Midbrain (tissue), 1 donor: Measurements from ENCODE around the gene HES5.

Experiments used
- DNase-seq: peaks from one replicate; lab custom pipeline; 2025; lab: John Stamatoyannopoulos, UW

The HES5 gene

DNA sequence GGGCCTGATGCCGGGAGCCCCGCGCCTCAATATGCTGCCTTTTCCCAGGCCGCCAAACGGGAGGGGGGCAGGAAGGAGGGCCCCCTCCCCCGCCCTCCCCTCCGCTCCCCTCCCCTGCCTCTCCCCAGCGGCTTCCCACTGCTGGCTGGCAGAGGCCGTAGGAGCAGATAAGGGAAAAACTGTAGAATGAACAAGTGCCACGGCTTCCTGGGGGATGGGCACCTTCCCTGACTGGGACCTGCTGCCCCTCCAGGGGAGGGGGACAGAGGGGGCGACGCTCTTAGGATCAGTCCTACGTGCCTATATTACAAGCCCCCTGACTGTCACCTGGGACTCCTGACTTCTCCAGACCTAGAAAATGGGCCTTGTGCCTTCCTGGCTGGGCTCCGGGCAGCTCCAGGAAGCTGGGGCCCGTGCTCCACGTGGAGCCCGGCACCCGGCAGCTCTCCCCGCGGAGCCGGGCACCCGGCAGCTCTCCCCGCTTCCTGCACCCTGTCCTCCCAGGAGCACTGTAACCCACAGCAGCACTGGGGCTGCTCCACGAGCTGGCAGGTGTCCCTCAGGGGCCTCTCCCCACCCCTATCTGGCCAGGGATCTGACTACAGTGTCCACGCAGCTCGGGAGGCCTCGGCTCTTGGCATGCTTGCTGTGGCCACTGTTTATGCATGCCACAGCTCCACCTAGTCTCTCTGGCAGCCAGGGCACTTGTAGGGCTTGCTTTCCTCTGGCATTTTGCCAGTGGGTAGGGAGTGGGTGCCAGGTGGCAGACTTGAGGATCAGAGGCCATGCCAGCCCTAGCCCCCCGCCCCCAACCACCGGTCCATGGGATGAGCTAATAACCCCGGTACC is 674 bp upstream of the HES5 start:
- no peak for DNase-seq

DNA sequence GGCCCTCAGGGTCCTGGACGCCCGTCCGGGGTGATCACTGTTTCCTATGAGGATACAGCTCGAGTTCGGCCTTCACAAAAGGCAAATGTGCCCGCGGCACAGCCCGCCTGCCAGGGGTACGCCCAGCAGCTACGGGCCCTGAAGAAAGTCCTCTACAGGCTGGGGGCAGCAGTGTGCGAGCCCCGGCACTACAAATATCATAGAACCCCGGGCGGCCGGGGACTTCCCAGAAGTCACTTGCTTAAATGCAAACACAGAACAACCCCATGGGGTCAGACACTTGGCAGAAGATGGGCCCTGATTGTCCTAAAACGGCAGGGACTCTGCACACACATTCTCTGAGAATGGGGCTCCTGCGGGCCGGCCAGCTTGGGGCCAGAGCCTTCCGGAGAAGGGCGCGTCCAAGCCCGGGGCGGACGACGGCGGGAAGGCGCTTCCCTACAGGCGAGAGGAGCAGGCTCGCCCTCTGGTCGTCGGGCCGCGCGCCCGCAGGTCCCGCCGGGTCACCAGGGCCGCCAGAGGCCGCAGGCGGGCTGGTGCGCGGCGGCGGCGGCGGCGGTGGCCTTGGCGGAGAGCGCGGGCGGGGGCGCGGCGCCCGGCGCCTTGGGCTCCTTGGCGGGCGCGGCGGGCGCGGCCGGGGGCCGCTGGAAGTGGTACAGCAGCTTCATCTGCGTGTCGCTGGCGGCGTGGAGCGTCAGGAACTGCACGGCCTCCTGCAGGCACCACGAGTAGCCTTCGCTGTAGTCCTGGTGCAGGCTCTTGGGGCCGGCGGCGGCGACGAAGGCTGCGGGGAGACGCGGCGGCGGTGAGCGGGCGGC is 888 bp downstream of the HES5 start:
- DNase-seq: no peak

DNA sequence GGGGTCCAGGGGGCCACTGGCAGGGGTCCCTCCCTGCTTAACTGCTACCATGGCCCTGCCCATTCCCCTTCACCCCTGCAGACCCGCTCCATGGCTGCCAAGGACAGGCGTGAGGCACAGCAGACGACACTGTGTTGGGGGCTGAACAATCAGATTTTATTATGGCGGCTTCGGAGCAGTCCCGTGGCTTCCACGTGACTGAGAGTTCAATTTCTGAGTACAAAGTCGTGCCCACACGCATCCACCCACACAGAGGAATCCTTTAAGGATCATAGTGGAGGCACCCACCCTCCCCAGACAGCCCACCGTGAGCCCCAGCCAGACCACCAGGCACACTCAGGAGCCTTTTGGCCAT is 1.5 kb downstream of the HES5 start:
- DNase-seq: no peak

GRCh38 chr1:2528016-2528415 is 2.0 kb downstream of the HES5 start:
- DNase-seq: peak; percentile 46

GRCh38 chr1:2527556-2527860 is 2.6 kb downstream of the HES5 start:
- no peak for DNase-seq

DNA sequence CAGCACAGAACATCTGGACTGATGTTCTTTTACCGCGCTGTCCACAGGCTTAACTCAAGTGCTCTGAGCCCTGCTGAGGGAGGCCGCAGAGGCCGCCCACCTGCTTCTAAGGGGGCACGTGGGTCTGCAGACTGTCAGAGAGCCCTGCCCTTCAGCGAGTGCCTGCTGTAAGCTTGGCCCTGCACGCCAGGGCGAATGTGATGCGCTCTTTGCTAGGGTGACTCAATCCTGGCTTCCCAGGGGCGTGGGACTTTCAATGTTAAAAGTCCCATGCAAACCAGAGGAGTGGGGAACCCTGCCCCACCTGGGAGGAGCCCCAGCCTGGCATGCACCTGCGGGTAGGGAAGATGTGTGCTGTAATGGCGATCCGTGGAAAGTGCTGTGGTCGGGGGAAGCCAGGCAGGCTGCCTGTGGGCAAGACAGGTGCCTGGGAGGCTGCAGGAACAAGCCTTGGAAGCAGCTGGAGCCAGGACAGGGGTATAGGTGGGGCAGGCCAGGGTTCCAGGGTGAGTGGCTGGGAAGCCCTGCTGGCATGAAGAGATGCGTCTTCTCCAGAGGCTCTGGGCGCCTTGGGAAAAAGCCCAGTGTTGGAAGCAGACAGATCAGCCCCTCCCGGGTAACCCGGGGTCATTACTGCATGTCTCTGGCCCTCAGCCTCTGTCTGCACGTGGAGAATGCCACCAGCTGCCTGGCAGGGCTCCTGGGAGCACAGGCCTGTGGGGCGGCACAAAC is 3.1 kb downstream of the HES5 start:
- DNase-seq: peak; percentile 46

GRCh38 chr1:2525920-2526823 is 3.9 kb downstream of the HES5 start, which contains the start of gene PANK4:
Gene PANK4, minus strand, starts transcription at chr1:2526596. Its CDS starts 9 bp downstream, at chr1:2526587.
- DNase-seq: peak; percentile 93

DNA sequence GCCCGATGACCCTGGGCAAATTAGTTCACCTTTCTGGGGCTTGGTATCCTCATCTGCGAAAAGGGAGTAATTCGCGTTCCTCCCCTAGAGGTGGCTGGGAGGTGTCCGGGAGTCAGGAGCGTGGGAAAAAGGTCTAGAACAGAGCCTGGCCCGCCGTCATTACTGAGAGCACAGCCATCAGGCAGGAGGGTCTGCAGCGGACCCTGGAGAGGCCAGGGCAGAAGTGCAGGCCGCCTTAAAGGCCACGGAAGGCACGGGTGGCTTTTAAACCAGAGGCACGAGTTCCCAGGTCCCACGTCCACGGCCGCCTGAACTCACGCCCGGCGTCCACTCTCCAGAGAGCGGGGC is 4.5 kb downstream of the HES5 start:
- no peak for DNase-seq

GRCh38 chr1:2523891-2524609 is 6.0 kb downstream of the HES5 start:
- no peak for DNase-seq

GRCh38 chr1:2523191-2523890 is 6.7 kb downstream of the HES5 start:
- no peak for DNase-seq

GRCh38 chr1:2522230-2522629 is 7.8 kb downstream of the HES5 start:
- no peak for DNase-seq

DNA sequence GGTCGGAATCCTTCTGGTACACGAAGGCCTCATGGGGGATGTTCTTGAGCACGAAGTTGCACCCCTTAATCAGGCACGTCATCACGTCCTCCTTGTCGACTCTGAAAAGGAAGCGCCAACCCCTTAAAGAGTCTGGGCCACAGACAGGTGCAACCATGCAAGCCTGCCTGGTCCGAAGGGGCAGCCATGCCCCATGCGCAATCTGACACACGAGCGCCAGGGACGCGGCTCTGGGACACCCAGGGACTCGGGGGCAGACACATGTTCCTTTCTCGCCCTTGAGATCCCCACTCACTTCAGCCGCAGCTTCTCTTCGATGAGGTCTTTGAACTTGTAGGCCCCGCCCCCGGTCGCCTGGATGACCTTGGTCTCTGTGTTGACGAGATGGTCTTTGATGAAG is 9.3 kb downstream of the HES5 start:
- no peak for DNase-seq

GRCh38 chr1:2520206-2520605 is 9.9 kb downstream of the HES5 start:
- no peak for DNase-seq

DNA sequence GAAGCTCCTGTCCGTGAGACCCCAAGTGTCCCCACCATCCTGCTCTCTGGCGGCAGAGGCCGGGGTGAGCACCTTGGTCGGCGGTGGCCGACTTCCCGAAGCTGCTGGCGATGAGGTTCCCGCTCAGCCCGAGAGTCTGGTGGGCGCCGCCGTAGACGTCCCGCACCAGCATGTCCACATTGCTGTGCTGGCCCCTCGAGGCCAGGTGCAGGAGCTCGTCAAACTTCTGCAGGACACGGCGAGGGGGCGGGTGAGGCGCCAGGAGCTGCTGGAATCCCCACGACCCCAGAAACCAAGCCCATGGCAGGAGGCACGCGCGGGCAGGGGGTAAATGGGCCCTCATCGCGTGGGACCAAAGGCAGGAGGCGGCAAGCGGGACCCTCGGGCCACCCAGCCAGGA is 10.3 kb downstream of the HES5 start:
- no peak for DNase-seq

DNA sequence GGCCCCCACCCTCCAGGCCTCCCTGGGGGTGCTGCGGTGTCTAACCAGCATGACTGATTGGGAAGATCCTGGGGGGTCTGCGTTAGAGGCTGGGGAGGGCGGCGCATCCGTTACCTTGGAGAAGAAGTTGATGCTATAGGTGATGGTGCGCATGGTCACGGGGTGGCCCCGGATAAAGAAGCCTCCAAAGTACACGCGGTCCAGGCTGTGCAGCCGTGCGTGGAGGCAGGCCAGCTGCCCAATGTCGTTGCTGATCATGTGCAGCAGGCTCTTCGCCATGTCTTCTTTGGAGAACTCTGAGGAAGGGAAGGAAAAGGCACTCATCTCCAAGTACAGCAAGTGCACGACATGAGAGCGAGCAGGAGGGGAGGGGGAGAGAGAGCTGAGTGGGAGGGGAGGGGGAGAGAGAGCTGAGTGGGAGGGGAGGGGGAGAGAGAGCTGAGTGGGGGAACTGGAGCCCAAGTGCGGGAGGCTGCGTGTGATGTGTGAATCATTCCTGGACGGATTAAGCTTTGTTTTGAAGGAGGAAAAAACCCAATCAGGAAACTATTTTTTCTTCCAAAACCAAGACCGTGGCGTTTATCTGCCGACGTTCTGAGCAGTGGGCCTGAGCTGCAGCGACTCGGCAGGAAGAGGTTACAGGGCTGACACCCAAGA is 10.9 kb downstream of the HES5 start:
- DNase-seq: no peak

- DNase-seq: no peak
These were observed 11.5 kb downstream of the HES5 start for GRCh38 chr1:2518528-2518927.

DNA sequence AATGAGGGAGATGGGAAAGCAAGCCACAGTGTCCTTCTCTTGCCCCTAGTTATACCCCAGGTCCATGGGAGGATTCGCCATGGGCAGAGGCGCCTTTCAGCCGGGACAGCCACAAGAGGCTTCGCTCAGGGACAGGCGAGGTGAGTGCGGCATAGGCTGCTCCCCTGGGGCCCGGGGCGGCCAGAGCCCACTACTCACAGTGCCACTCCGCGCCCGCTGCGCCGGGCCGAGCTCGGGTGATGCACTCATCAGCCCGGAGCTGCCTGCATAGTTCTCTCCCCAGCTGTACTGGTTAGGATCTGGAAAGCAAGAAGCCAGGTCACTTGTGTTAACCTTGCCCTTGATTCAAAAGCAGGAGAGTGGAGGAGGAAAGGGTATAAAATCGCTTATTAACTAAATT is 12.1 kb downstream of the HES5 start:
- DNase-seq: no peak

GRCh38 chr1:2516946-2517345 is 13.1 kb downstream of the HES5 start:
- no peak for DNase-seq

DNA sequence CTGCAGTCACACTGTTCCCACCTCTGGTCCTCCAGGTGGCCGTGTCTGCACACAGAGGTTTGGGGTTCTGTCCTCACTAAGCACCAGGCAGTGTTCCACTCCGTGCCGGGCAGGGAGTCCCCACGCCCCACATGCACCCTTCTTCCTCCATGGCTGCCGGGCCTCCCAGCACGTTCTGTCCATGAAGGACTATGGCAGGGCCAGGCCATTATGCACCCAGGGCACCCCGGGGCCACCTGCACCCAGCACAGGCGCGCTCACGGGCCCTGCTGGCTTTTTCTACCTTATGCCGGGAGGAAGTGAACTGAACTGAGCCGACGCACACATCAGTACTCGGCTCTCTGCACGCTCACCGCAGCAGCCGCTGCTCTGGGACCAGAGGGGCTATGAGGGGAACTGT is 13.9 kb downstream of the HES5 start:
- DNase-seq: no peak

GRCh38 chr1:2515763-2516080 is 14.3 kb downstream of the HES5 start:
- DNase-seq: no peak
